ENCODE results near the gene TAF4B. TPM values are rescaled to one million over a fixed set of nuclear protein-coding genes. Genes with fewer than 3 reads are reported as not detected.
A peak's percentile ranks its signal among the peaks of the same experiment; 100 is the strongest.
"Not testable (repeated sequence)": the region's sequence is repeated elsewhere in the genome, so short reads cannot be mapped to it uniquely, and the experiment has no call there.

Gene TAF4B
- 1.9 and 4.7 TPM in 2 replicates for total RNA-seq

- peak; percentile 47 for DNase-seq (ENCODE audit: extremely low read depth, low read depth, low spot score)
Observed at GRCh38 chr18:26226229-26227050, at the start of gene TAF4B. Gene TAF4B, plus strand, starts transcription at chr18:26226445. Its CDS starts 489 bp downstream, at chr18:26226934.

- DNase-seq (ENCODE audit: extremely low read depth, low read depth, low spot score): no peak
Observed at GRCh38 chr18:26181343-26181826, 44.9 kb upstream of the TAF4B start.

- no peak for DNase-seq (ENCODE audit: extremely low read depth, low read depth, low spot score)
Observed at GRCh38 chr18:26183395-26184112, 42.7 kb upstream of the TAF4B start.

- no peak for DNase-seq (ENCODE audit: extremely low read depth, low read depth, low spot score)
Observed at GRCh38 chr18:26185267-26185666, 41.0 kb upstream of the TAF4B start.

- no peak for DNase-seq (ENCODE audit: extremely low read depth, low read depth, low spot score)
Observed at GRCh38 chr18:26190506-26190905, 35.7 kb upstream of the TAF4B start.

- no peak for DNase-seq (ENCODE audit: extremely low read depth, low read depth, low spot score)
Observed at GRCh38 chr18:26192233-26192632, 34.0 kb upstream of the TAF4B start.

GRCh38 chr18:26196605-26197004 is 29.6 kb upstream of the TAF4B start:
- DNase-seq (ENCODE audit: extremely low read depth, low read depth, low spot score): no peak

GRCh38 chr18:26202001-26202400 is 24.2 kb upstream of the TAF4B start:
- DNase-seq (ENCODE audit: extremely low read depth, low read depth, low spot score): not testable (repeated sequence)

- DNase-seq (ENCODE audit: extremely low read depth, low read depth, low spot score): no peak
Observed at GRCh38 chr18:26205318-26205717, 20.9 kb upstream of the TAF4B start.

- no peak for DNase-seq (ENCODE audit: extremely low read depth, low read depth, low spot score)
Observed at GRCh38 chr18:26206488-26206887, 19.8 kb upstream of the TAF4B start.

- no peak for DNase-seq (ENCODE audit: extremely low read depth, low read depth, low spot score)
Observed at GRCh38 chr18:26207937-26208336, 18.3 kb upstream of the TAF4B start.

- no peak for DNase-seq (ENCODE audit: extremely low read depth, low read depth, low spot score)
Observed at GRCh38 chr18:26208977-26209376, 17.3 kb upstream of the TAF4B start.

GRCh38 chr18:26210147-26210546 is 16.1 kb upstream of the TAF4B start:
- no peak for DNase-seq (ENCODE audit: extremely low read depth, low read depth, low spot score)

GRCh38 chr18:26215247-26215970 is 10.8 kb upstream of the TAF4B start:
- no peak for DNase-seq (ENCODE audit: extremely low read depth, low read depth, low spot score)

GRCh38 chr18:26225022-26225693 is 1.1 kb upstream of the TAF4B start:
- DNase-seq (ENCODE audit: extremely low read depth, low read depth, low spot score): no peak

GRCh38 chr18:26225915-26226228 is 373 bp upstream of the TAF4B start:
- no peak for DNase-seq (ENCODE audit: extremely low read depth, low read depth, low spot score)

- DNase-seq (ENCODE audit: extremely low read depth, low read depth, low spot score): no peak
Observed at GRCh38 chr18:26227051-26227670, 916 bp downstream of the TAF4B start.

GRCh38 chr18:26228562-26229260 is 2.5 kb downstream of the TAF4B start:
- no peak for DNase-seq (ENCODE audit: extremely low read depth, low read depth, low spot score)

GRCh38 chr18:26230497-26230896 is 4.3 kb downstream of the TAF4B start:
- DNase-seq (ENCODE audit: extremely low read depth, low read depth, low spot score): no peak

- DNase-seq (ENCODE audit: extremely low read depth, low read depth, low spot score): no peak
Observed at GRCh38 chr18:26233208-26233607, 7.0 kb downstream of the TAF4B start.

All from glomerular endothelial cell (primary cell).